Posterior cingulate gyrus (tissue), 11 donors: Measurements from ENCODE around the gene CARM1.
"Not testable (repeated sequence)": the region's sequence is repeated elsewhere in the genome, so short reads cannot be mapped to it uniquely, and the experiment has no call there.

Experiments used
- DNase-seq, 10 donors: peaks; one replicate each; pipeline versions ENCODE4 v3.0.0 to v3.0.0-alpha.2; 2020 to 2021; ENCODE audit warnings: mixed read lengths in 3 of 10
- intact Hi-C: fragments of 100-400 bp; cut with DNase I; formaldehyde crosslinking; loops from one replicate; pipeline ENCODE4 v1.15.1; 2023

CARM1 gene

GRCh38 chr19:10869872-10870311, 1.5 kb upstream of the CARM1 start:
- intact Hi-C loops = loop anchor here (2.0 to 5.0 kb wide), 2 partner anchors 33 to 57 kb away; partner anchors contain the start of genes TIMM29, TMED1 and YIPF2
- DNase-seq = not testable (repeated sequence)

GRCh38 chr19:10870501-10870954, 825 bp upstream of the CARM1 start:
- intact Hi-C loops = loop anchor here (2.0 to 5.0 kb wide), 2 partner anchors 34 to 57 kb away; partner anchors contain the start of genes TIMM29, TMED1 and YIPF2
- DNase-seq = peak in 1 of 10 donors; percentile 18

- intact Hi-C loops = loop anchor here (2.0 to 5.0 kb wide), 2 partner anchors 35 to 55 kb away; partner anchors contain the start of genes TIMM29, TMED1 and YIPF2
These were observed 575 bp downstream of the CARM1 start for GRCh38 chr19:10871711-10872545.

GRCh38 chr19:10872546-10873107, 1.3 kb downstream of the CARM1 start:
- no peak for DNase-seq
- intact Hi-C loops = loop anchor here (5.0 kb wide), 1 partner anchor 55 kb away; the partner anchor contains the start of genes TIMM29 and YIPF2

More at GRCh38 chr19:10871711-10872545, 575 bp downstream of the CARM1 start:
- peak in 4 of 10 donors; percentile 14 to 89 (median 54) for DNase-seq

GRCh38 chr19:10874024-10874423, 2.7 kb downstream of the CARM1 start:
- no peak for DNase-seq
- intact Hi-C loops = loop anchor here (5.0 kb wide), 1 partner anchor 53 kb away; the partner anchor contains the start of genes TIMM29 and YIPF2

- intact Hi-C loops = no loop called here
- peak in 1 of 10 donors; percentile 88 for DNase-seq
These were observed 5.3 kb downstream of the CARM1 start for GRCh38 chr19:10876459-10877240.

GRCh38 chr19:10877608-10878007, 6.3 kb downstream of the CARM1 start:
- intact Hi-C loops, DNase-seq: not testable (repeated sequence)

GRCh38 chr19:10878253-10878652, 6.9 kb downstream of the CARM1 start:
- intact Hi-C loops = no loop called here

GRCh38 chr19:10881403-10882107, 10.2 kb downstream of the CARM1 start:
- intact Hi-C loops = no loop called here
- peak in 1 of 10 donors; percentile 57 for DNase-seq

More at GRCh38 chr19:10878253-10878652, 6.9 kb downstream of the CARM1 start:
- DNase-seq = no peak

- intact Hi-C loops = no loop called here
- peak in 1 of 10 donors; percentile 33 for DNase-seq
These were observed 10.7 kb downstream of the CARM1 start for GRCh38 chr19:10882108-10882457.

- intact Hi-C loops = no loop called here
- no peak for DNase-seq
These were observed 12.9 kb downstream of the CARM1 start for GRCh38 chr19:10884274-10884673.

GRCh38 chr19:10885201-10886169, 14.1 kb downstream of the CARM1 start:
- intact Hi-C loops = no loop called here
- peak in 1 of 10 donors; percentile 72 for DNase-seq

GRCh38 chr19:10887616-10888367, 16.4 kb downstream of the CARM1 start:
- DNase-seq = peak in 1 of 10 donors; percentile 61

GRCh38 chr19:10888421-10888866, 17.1 kb downstream of the CARM1 start:
- intact Hi-C loops = no loop called here
- DNase-seq = peak in 1 of 10 donors; percentile 90

More at GRCh38 chr19:10887616-10888367, 16.4 kb downstream of the CARM1 start:
- intact Hi-C loops = no loop called here

GRCh38 chr19:10889880-10890279, 18.5 kb downstream of the CARM1 start:
- no peak for DNase-seq
- intact Hi-C loops = no loop called here

GRCh38 chr19:10891405-10892086, 20.2 kb downstream of the CARM1 start:
- intact Hi-C loops = no loop called here
- DNase-seq = no peak

- DNase-seq = no peak
These were observed 20.9 kb downstream of the CARM1 start for GRCh38 chr19:10892256-10892655.

More at GRCh38 chr19:10892256-10892655, 20.9 kb downstream of the CARM1 start:
- intact Hi-C loops = no loop called here
